NCI-H345 (cell line): ENCODE data around the gene FANCL.
"Not testable (repeated sequence)": the region's sequence is repeated elsewhere in the genome, so short reads cannot be mapped to it uniquely, and the experiment has no call there.

Source experiments
- DNase-seq: peaks from one replicate; lab custom pipeline; 2025; lab: John Stamatoyannopoulos, UW

Gene FANCL

DNA sequence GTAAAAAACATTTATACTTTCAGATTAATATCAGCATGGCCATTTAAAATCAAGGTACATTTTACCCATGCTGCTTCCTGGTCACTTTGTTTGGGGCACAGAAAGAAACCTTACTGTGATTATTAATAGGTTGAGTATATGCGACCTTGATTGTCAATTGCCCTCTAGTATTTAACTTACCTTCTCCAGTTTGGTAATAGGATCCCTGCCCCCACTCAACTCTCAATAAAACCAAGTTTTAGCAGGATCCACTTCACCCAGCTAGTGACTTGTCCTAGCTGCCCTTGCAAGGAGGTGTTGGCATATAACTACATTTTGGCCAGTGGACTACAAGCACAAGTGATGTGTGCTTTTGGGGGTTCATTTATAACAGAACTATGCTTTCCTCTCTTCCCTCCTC lies 34.3 kb downstream of the FANCL start:
- DNase-seq, result no peak

DNA sequence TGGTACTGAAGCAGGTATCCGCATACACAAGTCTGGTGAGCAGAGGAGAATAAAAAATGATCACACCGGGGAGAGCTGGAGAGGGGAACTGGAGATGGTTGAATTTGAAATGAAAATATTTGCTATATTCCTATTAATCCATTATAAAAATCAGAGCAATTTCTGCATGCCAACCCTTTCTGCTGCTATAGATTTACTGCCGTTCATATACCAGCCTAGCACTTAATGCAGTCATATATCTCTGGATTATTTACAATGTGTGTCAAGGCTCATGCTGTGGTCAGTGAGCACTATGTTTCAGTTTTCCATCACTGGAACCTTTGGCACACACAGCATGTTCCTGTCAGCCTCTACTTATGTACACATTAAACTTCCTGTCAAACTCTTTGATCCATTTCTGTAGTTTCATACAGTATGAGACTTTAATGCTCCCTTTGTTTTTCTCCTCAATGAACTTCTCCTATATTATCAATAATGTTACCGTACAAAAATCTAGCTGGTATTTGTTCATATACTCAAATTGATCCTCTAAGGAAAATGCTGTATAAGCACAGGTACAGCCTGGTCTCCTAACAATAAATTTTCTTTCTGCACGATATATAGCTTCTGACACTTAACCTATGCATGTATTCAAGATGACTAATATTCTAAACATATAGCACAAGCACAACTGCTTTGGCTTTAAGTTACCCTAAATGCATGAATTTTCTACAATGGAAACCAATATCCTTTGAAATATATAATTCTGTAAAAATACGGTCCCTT lies 36.7 kb downstream of the FANCL start:
- no peak for DNase-seq

- no peak for DNase-seq
Measured at GRCh38 chr2:58203018-58203417, 38.1 kb downstream of the FANCL start.

GRCh38 chr2:58202404-58202803 lies 38.7 kb downstream of the FANCL start:
- no peak for DNase-seq

DNA sequence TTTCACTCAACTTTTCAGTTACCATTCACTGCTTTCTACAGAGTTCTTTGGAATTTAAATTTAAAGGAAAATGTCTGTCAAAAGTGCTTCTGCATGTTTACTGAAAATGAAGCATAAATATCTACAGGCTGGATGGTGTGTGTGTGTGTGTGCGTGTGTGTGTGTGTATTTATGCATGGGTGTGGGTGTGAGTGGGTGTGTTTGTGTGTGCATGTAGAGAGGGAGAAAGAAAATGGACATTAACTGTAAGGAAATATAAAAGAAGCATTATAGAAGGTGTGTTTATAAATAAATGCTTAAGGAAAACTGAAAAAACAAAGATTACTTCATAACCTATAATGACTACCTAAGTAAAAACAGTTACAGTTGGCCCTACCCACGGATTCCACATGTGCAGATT lies 43.2 kb downstream of the FANCL start:
- no peak for DNase-seq

DNA sequence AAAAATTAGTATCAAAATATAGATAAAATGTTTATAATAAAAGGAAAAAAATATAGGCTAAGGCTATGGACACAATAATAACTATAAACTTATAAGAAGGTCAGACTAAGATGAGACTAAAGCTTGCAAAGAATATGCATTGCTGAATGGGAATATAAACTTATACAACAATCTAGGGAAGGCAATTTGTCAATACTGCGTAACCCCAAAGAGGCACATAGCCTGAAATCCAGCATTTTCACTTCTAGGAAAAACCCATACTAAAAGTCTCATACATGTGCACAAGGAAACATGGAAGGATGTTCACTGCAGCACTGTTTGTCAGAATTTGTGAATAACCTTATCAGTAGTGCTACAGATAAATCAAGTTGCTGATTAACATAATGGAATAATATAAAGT lies 45.5 kb downstream of the FANCL start:
- DNase-seq, result no peak

DNA sequence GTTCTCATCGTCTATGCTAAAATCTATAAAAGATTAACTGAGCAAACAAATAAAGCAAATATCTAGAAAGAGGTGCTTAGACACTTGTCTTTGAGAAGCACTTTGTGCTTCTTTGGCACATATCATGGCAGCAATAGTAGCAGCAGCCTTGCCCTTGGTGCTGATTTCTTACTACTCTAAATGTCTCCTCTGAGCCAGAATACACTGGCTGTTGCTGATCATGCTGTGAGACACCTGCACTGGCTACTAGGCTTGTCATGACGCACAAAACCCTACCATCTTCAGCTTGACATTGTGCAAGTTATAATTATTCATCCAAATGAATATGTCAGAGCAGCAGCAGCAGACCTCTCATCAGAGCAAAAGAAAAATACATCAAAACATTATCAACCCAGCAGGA lies 46.7 kb downstream of the FANCL start:
- peak; percentile 23 for DNase-seq

- not testable (repeated sequence) for DNase-seq
Measured at GRCh38 chr2:58187022-58187421, 54.1 kb downstream of the FANCL start.

DNA sequence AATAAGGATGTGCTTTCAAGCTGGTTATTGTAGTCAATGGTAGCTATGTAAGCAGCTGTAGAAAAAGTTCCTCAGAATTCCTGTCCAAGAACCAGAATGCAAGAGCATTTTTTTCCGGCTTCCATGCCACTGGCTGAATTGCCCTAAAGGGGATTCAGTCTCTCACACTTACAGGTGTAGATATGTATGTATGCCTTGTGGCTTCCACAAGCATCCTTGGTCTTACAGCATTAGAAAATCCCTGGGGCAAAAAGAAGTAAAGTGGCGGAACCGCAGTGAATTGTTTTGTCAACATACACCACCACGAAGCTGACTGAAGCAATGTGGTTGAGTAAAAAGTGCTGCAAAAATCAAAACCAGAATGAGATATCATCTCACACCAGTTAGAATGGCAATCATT lies 54.6 kb downstream of the FANCL start:
- DNase-seq, result no peak

DNA sequence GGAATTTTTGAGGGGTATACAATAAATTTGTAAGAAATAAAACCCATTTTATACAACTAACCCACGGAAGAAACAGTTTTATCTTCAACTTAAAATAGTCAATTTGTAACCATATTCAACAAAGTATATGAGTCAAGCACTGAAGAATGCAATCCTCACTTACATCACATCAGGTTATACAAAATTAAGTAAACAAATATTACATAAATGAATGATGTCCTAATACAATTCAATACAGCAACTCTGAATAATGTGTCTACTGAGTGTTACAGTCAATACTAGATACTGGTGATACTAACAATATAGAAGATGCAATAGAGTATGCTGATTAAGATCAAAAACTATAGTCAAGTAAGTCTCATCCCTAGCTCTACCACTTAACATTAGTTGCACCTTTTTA lies 58.6 kb downstream of the FANCL start:
- no peak for DNase-seq

- DNase-seq, result no peak
Measured at GRCh38 chr2:58180635-58181034, 60.5 kb downstream of the FANCL start.

GRCh38 chr2:58180175-58180574 lies 61.0 kb downstream of the FANCL start:
- DNase-seq, result not testable (repeated sequence)

DNA sequence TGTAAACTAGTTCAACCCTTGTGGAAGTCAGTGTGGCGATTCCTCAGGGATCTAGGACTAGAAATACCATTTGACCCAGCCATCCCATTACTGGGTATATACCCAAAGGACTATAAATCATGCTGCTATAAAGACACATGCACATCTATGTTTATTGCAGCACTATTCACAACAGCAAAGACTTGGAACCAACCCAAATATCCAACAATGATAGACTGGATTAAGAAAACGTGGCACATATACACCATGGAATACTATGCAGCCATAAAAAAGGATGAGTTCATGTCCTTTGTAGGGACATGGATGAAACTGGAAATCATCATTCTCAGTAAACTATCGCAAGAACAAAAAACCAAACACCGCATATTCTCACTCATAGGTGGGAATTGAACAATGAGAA lies 63.9 kb downstream of the FANCL start:
- DNase-seq, result not testable (repeated sequence)

DNA sequence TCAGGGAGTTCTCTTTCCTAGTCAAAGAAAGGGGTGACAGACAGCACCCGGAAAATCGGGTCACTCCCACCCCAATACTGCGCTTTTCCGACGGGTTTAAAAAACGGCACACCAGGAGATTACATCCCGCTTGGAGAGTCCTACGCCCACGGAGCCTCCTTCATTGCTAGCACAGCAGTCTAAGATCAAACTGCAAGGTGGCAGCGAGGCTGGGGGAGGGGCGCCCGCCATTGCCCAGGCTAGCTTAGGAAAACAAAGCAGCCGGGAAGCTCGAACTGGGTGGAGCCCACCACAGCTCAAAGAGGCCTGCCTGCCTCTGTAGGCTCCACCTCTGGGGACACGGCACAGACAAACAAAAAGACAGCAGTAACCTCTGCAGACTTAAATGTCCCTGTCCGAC lies 69.3 kb downstream of the FANCL start:
- DNase-seq, result not testable (repeated sequence)

GRCh38 chr2:58170334-58170933 lies 70.7 kb downstream of the FANCL start:
- not testable (repeated sequence) for DNase-seq

- not testable (repeated sequence) for DNase-seq
Measured at GRCh38 chr2:58169845-58170244, 71.3 kb downstream of the FANCL start.

GRCh38 chr2:58168130-58168529 lies 73.0 kb downstream of the FANCL start:
- DNase-seq, result not testable (repeated sequence)

DNA sequence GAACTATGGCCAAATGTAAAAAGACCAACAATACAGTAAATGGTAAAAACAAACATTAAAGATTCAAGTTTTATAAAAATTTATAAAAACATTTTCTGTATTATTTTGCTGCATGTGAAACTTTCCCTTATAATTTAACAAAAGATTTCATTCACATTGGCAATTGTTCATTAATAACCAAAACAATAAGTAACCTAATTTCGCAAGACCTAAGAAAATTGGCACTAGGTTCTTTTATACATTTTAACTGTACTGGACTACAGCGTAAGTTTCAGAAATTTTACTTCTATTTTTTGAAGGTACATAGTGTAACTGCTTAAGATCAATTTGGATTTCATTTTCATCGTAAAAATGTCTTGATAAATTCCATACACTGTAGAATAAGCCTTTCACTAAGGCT lies 77.2 kb downstream of the FANCL start:
- no peak for DNase-seq

DNA sequence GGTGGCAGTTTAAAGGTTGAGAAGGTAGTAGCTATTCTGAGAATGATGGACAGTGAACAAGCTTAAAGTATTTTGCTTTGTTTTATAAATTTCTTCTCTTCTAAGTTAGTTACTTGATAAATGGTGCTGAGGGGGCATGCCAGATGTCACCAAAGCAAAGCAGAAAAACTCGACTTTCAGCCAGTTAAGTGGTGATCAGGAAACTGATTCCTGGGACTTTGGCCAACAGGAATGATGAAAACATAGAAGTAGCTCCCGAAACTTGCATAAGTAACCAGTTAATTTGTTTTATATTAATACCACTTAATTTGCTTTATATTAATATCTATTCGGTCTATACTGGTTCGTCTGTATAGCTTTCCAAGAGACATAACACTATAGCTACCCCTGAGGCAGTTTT lies 82.6 kb downstream of the FANCL start:
- no peak for DNase-seq

DNA sequence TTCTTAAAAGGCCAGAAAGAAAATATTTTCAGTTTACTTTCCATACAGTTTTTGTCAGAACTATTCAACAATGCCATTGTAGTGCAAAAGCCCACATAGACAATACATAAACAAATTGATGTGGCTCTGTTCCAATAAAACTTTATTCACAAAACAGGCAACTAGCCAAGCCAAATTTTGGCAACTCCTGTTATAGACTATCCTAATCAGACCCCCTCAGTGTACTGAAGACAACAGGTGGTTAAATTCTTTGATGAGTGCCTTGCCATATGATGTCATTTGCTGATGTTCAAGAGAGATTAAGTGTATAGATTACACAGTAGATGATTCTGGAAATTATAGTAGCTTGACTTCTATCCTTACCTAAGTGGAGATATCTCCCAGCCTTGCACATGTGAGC lies 83.4 kb downstream of the FANCL start:
- no peak for DNase-seq

GRCh38 chr2:58156780-58157179 lies 84.3 kb downstream of the FANCL start:
- DNase-seq, result no peak

- DNase-seq, result peak; percentile 16
Measured at GRCh38 chr2:58155160-58155778, 85.9 kb downstream of the FANCL start.

DNA sequence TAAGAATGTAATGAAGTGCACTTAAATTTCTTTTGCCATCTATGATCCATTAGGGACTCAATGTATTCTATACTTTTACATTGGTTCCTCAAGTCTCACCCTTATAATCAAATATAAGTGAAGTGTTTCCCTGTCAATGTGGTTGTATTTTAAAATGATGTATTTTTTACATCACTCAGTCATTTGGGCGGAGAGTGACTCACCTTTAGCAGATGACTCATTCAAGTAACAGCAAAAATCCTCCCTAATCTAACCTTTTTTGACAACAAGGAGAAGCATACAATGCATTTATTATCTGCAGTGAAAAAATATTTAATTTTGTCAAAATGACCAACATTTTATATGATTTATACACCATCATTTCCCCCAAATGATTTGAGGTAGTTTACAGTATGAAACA lies 94.4 kb downstream of the FANCL start:
- DNase-seq, result no peak
